ENCODE results near the gene RMND5A.

Gene RMND5A, protein sequence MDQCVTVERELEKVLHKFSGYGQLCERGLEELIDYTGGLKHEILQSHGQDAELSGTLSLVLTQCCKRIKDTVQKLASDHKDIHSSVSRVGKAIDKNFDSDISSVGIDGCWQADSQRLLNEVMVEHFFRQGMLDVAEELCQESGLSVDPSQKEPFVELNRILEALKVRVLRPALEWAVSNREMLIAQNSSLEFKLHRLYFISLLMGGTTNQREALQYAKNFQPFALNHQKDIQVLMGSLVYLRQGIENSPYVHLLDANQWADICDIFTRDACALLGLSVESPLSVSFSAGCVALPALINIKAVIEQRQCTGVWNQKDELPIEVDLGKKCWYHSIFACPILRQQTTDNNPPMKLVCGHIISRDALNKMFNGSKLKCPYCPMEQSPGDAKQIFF

DNA sequence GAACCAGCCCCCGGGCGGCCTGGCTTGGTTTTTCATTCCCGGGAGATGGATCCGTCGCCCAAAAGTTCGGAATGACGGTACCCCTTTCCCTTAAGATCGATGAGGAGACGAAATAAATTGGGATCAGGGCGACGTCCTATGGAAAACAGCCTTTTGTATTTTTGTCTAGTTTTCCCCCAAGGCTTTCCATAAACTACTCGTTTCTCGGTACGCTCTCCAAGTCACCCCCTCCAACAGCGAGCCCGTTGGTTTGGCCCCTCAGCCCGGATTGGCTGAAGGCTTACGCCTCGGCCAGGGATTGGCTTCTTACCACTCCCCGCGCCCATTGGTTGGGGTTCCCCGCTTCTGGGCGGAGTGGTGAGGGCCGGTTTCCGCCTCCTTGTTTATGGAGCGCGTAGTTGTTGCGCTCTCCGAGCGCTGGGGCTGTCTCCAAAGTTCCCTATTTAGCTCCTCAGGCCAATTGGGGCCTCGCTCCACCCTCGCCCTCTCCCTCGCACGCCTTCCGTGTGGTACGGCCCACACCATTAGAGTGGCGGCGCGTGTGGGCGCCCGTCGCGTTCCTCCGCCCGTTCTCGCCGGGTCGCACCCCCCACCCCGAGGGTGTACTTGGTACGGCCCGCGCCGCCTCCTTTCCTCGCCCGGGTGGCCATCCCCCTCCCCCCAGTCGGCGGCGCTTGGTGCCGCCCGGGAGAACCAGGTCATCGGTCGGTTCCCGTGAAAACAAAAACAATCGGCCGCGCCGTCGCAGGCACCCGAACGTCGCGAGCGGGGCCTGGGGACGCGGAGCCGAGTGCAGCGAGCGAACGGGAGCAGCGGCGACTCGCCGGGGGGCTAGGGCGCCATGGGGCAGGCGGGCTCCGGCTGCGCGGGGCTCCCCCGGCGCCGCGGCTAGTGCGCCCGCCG lies at the start of gene RMND5A:
Gene RMND5A (plus strand): TSS at position 655 of the 903 bp plus-strand sequence. CDS start 377 bp downstream, outside the sequence.
- H3K27ac ChIP-seq, result peak within 1 kb of the TSS; percentile 65

DNA sequence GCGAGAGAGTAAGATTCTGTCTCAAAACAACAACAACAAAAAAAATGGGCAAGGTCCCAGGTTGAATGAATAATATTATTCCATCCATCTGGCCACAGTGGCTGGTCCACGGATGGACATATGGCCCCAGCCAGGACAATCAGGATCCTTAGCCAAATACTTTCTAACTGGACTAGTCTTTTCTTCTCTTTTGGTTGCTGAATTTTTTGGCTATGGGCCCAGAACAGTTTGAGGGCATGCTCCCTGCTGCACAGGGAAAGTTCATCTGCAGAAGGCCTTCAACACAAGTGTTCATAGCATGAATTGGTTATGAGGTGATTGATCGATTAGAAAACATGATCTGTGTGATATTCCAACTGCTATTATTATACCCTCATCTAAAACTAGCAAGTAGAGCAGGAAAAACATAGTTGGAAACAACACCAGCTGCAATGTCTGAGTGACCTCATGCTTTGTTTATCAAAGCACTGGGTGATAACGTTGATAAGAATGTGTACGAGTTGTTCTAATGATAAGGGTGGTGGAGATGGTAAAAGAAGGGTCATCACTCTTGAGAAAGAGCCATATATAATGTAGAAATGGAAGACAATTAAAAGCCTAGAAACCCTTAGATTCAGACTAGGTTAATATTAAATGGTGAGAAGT lies 48.6 kb upstream of the RMND5A start:
- TF ChIP-seq, protein P1, sequence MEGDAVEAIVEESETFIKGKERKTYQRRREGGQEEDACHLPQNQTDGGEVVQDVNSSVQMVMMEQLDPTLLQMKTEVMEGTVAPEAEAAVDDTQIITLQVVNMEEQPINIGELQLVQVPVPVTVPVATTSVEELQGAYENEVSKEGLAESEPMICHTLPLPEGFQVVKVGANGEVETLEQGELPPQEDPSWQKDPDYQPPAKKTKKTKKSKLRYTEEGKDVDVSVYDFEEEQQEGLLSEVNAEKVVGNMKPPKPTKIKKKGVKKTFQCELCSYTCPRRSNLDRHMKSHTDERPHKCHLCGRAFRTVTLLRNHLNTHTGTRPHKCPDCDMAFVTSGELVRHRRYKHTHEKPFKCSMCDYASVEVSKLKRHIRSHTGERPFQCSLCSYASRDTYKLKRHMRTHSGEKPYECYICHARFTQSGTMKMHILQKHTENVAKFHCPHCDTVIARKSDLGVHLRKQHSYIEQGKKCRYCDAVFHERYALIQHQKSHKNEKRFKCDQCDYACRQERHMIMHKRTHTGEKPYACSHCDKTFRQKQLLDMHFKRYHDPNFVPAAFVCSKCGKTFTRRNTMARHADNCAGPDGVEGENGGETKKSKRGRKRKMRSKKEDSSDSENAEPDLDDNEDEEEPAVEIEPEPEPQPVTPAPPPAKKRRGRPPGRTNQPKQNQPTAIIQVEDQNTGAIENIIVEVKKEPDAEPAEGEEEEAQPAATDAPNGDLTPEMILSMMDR (conservative IDR thresholded peaks at IDR 0.05), result no peak
- TF ChIP-seq ZFX (IDR thresholded peaks at IDR 0.05), result no peak
- H3K27ac ChIP-seq, result peak overlapping the region; percentile 63

DNA sequence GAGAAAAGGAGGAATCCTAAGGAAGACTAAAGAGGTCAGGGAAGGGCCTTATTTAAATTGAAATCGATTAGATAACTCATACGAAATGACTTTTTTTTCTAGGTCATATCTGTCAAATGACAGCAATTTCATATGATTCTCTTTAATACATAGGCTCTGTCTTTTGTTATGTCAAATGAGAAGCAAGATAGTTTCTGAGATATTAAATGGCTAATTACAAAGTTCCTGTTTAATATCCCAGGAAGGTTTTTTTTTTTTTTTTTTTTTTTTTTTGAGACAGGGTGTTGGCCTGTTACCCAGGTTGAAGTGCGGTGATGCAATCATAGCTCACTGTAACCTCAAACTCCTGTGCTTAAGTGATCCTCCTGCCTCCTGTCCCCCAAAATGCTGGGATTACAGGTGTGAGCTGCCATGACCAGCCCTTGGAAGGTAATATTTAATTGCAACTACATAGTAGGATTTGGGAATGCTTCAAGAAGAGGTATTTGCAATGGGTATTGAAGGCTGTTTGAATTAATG lies 48.0 kb upstream of the RMND5A start:
- TF ChIP-seq, protein P1 (conservative IDR thresholded peaks at IDR 0.05), result no peak
- no peak for TF ChIP-seq ZFX (IDR thresholded peaks at IDR 0.05)
- no peak overlapping the region; the same call in 1 of the 2 replicates for H3K27ac ChIP-seq

DNA sequence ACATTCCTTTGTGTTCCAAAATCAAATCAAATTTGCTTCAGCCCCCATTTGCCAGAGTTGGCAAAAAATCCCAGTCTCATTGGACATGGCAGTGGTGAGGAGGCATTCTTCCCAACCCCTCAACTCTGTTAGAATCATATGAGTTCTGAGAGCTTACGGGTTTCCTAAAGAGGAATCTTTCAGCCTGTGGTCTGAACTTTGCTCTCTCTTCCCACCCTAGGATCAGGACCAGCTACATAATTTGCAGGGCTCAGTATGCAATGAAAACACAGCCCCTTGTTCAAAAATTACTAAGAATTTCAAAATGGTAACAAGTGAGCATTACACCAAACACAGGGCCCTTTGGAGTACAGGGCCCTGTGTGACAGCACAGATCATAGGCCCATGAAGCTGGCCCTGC lies 47.1 kb upstream of the RMND5A start:
- peak overlapping the region; percentile 68 for H3K27ac ChIP-seq
- TF ChIP-seq, protein P1 (conservative IDR thresholded peaks at IDR 0.05), result no peak
- no peak for TF ChIP-seq ZFX (IDR thresholded peaks at IDR 0.05)

DNA sequence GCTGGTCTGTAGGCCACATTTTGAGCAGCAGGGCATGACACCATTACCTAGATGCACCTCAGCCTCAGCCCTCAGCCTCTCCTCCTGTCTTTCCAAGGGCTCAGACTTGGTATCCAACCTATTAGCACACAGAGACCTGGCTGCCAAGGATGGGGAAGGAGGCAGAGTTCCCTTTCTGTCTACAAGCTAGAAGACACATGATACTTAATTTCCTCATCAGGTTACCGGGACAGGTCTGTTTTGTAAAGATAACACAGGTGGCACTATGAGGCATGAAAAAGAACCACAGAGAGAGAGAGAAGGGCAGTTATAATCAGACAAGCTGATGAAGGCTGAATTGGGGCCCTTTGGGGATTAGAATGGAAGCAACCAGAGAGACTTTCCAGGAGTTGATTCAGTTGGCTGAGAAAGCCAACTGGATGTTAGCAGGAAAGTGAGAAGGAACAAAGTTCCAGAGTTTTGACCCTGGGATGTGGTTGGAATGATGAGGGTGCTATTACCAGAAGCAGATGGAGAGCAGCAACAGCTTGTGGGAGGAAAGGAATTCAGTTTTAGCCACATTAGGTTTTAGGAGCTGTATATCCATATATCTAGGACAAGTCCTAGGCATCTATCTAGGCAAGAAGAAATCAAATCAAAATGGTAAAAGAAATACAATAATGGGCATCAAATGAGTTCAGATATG lies 46.0 kb upstream of the RMND5A start:
- TF ChIP-seq ZFX (IDR thresholded peaks at IDR 0.05), result no peak
- TF ChIP-seq, protein P1 (conservative IDR thresholded peaks at IDR 0.05), result no peak
- peak overlapping the region; percentile 68 for H3K27ac ChIP-seq

DNA sequence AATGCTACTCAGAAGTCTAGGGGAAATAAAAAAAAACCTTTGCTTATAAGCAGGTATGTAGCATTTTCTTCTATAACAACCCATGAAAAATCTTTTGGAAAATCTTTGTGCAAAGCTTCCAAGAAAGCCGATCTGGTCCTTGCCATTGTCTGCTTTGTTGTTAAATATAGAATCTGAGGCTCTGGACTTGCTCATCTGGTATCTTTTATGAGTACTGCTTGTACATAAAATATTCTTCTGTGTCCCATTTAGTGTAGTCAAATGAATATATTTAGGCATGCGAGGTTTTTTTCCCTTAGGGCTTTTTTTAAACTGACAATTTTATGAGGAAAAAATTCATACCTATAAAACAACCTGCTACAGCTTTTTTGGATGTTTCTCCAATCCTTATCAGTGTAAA lies 45.0 kb upstream of the RMND5A start:
- peak overlapping the region; percentile 68 for H3K27ac ChIP-seq
- TF ChIP-seq, protein P1 (conservative IDR thresholded peaks at IDR 0.05), result no peak
- TF ChIP-seq ZFX (IDR thresholded peaks at IDR 0.05), result no peak

DNA sequence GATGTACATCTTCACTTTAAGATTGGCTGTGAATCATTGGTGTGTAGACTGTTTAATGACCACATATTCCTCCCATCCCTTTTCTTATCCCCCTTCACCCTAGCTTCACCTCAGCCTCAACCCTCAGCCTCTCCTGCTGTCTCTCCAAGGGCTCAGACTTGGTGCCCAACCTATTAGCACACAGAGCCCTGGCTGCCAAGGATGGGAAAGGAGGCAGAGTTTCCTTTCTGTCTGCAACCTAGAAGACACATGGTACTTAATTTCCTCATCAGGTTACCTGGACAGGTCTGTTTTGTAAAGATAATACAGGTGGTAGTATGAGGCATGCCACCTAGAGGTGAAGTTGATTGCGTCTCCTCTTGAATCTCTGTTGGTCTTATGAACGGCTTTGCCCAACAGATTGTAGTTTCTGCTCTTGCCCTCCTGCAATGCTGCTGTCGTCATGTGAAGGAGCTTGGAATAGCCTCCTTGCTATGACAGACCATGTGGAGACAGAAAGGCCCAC lies 44.5 kb upstream of the RMND5A start:
- H3K27ac ChIP-seq, result peak overlapping the region; percentile 57; the same call in 1 of the 2 replicates
- TF ChIP-seq, protein P1 (conservative IDR thresholded peaks at IDR 0.05), result peak; percentile 70
- TF ChIP-seq ZFX (IDR thresholded peaks at IDR 0.05), result no peak

All from C4-2B (cell line).